Measurements from ENCODE around the gene LIPG. TPM values are rescaled to one million over a fixed set of nuclear protein-coding genes. Genes with fewer than 3 reads are reported as not detected.

The LIPG gene
- total and polyA plus RNA-seq, 10 donors, result 0.11 to 2.7 (median 0.35) TPM; not detected in 3

DNA sequence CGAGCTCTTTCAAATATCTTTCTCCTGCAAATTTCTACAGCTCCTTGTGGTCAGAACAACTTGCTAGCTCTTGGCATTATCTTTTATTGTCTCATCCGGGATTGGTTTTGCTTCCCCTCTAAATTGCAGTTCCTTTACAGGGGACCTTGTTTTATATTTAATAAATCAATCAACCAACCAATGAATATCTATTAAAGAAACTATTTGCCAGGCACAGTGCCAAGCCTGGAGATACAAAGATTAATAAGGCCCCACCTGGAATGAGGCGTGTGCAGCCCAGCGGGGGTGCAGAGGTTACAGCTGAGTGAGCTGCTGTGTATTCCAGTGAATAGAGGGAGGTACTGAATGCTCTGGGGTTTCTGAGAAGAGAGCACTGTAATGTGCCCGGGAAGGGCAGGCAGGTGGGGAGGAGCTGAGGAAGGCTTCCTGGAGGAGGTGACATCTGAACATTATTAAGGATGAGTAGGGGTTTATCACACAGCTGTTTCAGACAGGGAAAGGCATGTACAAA is 51.8 kb downstream of the LIPG start:
- WGBS, 5 donors, result 56 to 78% (median 62%) methylated on average over 5 of the region's 5 CpGs

GRCh38 chr18:49616618-49617328 is 54.9 kb downstream of the LIPG start:
- Histone ChIP-seq H3K36me3 (no peaks in the 10 kb centered on the region), H3K27ac (no peak overlapping the region), H3K4me3 (no peak overlapping the region), H3K9me3 (no peaks in the 10 kb centered on the region), H3K27me3 (replicated peaks in 1 of 7) (peaks cover 0 to 70% (median 0%) of the 10 kb centered on the region in 7 donors), H3K4me1 (peaks cover 0 to 4% (median 0%) of the 10 kb centered on the region in 6 donors)
- intact Hi-C loops (cut with DNase I; ENCODE audit: low total_unique reads), result no loop called here
- no peak for DNase-seq
- WGBS, 5 donors, result 75 to 93% (median 83%) methylated on average over 6 of the region's 6 CpGs
- TF ChIP-seq, protein P1, sequence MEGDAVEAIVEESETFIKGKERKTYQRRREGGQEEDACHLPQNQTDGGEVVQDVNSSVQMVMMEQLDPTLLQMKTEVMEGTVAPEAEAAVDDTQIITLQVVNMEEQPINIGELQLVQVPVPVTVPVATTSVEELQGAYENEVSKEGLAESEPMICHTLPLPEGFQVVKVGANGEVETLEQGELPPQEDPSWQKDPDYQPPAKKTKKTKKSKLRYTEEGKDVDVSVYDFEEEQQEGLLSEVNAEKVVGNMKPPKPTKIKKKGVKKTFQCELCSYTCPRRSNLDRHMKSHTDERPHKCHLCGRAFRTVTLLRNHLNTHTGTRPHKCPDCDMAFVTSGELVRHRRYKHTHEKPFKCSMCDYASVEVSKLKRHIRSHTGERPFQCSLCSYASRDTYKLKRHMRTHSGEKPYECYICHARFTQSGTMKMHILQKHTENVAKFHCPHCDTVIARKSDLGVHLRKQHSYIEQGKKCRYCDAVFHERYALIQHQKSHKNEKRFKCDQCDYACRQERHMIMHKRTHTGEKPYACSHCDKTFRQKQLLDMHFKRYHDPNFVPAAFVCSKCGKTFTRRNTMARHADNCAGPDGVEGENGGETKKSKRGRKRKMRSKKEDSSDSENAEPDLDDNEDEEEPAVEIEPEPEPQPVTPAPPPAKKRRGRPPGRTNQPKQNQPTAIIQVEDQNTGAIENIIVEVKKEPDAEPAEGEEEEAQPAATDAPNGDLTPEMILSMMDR (IDR thresholded peaks at IDR 0.05 in 8 of 11, conservative IDR thresholded peaks at IDR 0.05 in 3 of 11), result no peak
- no peak for TF ChIP-seq POLR2A (IDR thresholded peaks at IDR 0.05)
- TF ChIP-seq POLR2AphosphoS5 (IDR thresholded peaks at IDR 0.05), result no peak

More for the DNA sequence above, 51.8 kb downstream of the LIPG start:
- DNase-seq, result no peak
- intact Hi-C loops (cut with DNase I; ENCODE audit: low total_unique reads), result no loop called here
- Histone ChIP-seq H3K9me3 (no peaks in the 10 kb centered on the region), H3K4me1 (no peaks in the 10 kb centered on the region), H3K36me3 (no peaks in the 10 kb centered on the region), H3K27ac (no peak overlapping the region), H3K27me3 (replicated peaks in 1 of 7) (peaks cover 0 to 47% (median 0%) of the 10 kb centered on the region in 7 donors), H3K4me3 (no peak overlapping the region)
- TF ChIP-seq POLR2AphosphoS5 (IDR thresholded peaks at IDR 0.05) (no peak), POLR2A (IDR thresholded peaks at IDR 0.05) (no peak)
- TF ChIP-seq, protein P1 (IDR thresholded peaks at IDR 0.05 in 8 of 11, conservative IDR thresholded peaks at IDR 0.05 in 3 of 11), result no peak

DNA sequence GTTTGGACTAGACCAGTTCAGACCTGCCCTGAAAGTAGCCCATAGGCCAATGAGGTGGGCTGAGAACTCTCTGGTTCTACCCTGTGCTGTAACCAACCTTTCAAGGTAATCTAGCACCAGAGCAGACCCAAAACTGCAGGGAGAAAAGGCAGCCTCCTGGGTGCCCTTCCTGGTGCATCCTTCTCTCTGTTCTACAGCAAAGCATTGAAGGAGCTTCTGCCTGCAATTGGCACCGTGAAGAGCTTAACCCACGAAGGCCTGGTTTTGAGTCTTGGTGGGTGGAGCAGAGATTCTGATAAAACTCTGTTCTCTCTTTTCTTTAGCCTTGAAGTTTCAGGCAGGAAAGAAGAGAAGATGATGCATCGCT is 55.5 kb downstream of the LIPG start:
- intact Hi-C loops (cut with DNase I; ENCODE audit: low total_unique reads), result no loop called here
- Histone ChIP-seq H3K27ac (no peak overlapping the region), H3K9me3 (no peaks in the 10 kb centered on the region), H3K4me1 (peaks cover 0 to 9% (median 4%) of the 10 kb centered on the region in 6 donors), H3K36me3 (no peaks in the 10 kb centered on the region), H3K27me3 (replicated peaks in 1 of 7) (peaks cover 0 to 72% (median 0%) of the 10 kb centered on the region in 7 donors), H3K4me3 (no peak overlapping the region)
- 74 to 89% (median 82%) methylated on average over 3 of the region's 3 CpGs for WGBS, 5 donors
- TF ChIP-seq POLR2AphosphoS5 (IDR thresholded peaks at IDR 0.05) (no peak), POLR2A (IDR thresholded peaks at IDR 0.05) (no peak)
- TF ChIP-seq, protein P1 (IDR thresholded peaks at IDR 0.05 in 8 of 11, conservative IDR thresholded peaks at IDR 0.05 in 3 of 11), result no peak
- DNase-seq, result no peak

GRCh38 chr18:49617865-49618264 is 56.0 kb downstream of the LIPG start:
- WGBS, 5 donors, result 73 to 84% (median 83%) methylated on average over 2 of the region's 2 CpGs
- no peak for DNase-seq
- Histone ChIP-seq H3K27me3 (replicated peaks in 1 of 7) (peaks cover 0 to 72% (median 4%) of the 10 kb centered on the region in 7 donors), H3K4me1 (peaks cover 0 to 13% (median 6%) of the 10 kb centered on the region in 6 donors), H3K9me3 (no peaks in the 10 kb centered on the region), H3K36me3 (no peaks in the 10 kb centered on the region), H3K4me3 (no peak overlapping the region), H3K27ac (no peak overlapping the region)
- no peak for TF ChIP-seq POLR2A (IDR thresholded peaks at IDR 0.05)
- no peak for TF ChIP-seq POLR2AphosphoS5 (IDR thresholded peaks at IDR 0.05)
- TF ChIP-seq, protein P1 (IDR thresholded peaks at IDR 0.05 in 8 of 11, conservative IDR thresholded peaks at IDR 0.05 in 3 of 11), result no peak
- intact Hi-C loops (cut with DNase I; ENCODE audit: low total_unique reads), result no loop called here
